Measurements from ENCODE around the gene SDR42E1.

Gene SDR42E1

DNA sequence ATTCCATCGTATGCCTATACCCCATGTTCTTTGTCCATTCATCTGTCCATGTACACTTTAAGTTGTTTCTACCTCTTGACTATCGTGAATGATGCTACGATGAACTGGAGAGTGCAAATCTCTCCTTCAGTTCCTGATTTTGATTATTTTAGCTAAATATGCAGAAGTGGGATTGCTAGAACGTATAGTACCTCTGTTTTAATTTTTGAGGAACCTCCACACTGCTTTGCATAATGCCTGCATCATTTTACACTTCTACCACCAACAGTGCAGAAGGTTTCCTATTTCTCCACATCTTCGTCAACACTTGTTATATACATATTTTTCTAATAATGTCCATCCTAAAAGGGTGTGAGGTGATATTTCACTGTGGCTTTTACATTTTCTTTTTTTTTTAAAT, 43.9 kb downstream of the SDR42E1 start:
- no peak for TF ChIP-seq POLR2A (IDR thresholded peaks at IDR 0.05; ENCODE audit: low read depth, low read length)
- FAIRE-seq (no peak), DNase-seq (ENCODE audit: insufficient read length, low spot score) (no peak)

- TF ChIP-seq POLR2A (IDR thresholded peaks at IDR 0.05; ENCODE audit: low read depth, low read length): no peak
- no peak for FAIRE-seq
- DNase-seq (ENCODE audit: insufficient read length, low spot score): no peak
Observed at GRCh38 chr16:81964808-81965207, 46.5 kb downstream of the SDR42E1 start.

GRCh38 chr16:81956213-81956948, 54.9 kb downstream of the SDR42E1 start:
- DNase-seq (ENCODE audit: insufficient read length, low spot score) (no peak), FAIRE-seq (no peak)
- TF ChIP-seq POLR2A (IDR thresholded peaks at IDR 0.05; ENCODE audit: low read depth, low read length): no peak

DNA sequence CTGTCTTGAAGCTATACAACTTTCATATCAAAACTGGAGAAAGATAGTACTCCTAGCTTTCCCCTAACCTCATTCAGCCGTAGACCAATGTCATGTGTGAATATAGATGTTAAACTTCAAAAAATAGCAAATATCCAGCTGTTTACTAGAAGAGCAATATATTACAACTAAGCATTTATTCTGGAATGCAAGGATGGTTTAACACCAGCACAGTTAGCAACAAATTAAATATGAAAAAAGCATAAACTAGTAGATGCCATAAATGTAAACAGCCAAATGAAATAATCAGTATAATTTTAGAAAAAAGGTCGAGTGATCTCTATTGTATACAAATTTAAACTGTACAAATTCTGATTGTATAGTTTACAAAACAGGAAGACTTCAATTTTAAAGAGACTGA, 59.7 kb downstream of the SDR42E1 start:
- FAIRE-seq: no peak
- DNase-seq (ENCODE audit: insufficient read length, low spot score): no peak
- no peak for TF ChIP-seq POLR2A (IDR thresholded peaks at IDR 0.05; ENCODE audit: low read depth, low read length)

GRCh38 chr16:81946206-81946605, 65.1 kb downstream of the SDR42E1 start:
- FAIRE-seq: no peak
- no peak for TF ChIP-seq POLR2A (IDR thresholded peaks at IDR 0.05; ENCODE audit: low read depth, low read length)
- no peak for DNase-seq (ENCODE audit: insufficient read length, low spot score)

DNA sequence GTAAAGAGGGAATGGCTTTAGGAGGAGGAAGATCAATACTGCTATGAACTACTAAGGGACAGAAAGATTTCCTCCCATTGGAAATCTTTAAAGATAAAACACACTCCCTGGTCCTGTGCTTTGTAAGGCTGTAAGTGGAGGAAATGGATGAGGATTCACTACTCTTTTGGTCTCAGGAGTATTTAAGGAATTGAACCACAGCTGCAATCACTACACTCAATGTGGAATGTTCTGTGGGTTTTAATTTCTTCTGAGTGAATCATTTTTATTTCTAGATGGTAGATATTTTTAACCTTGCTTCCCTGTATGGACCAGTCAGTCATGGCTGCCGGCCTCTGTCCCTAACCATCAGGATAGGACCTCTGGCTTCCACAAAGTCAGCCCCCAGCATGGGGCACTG, 65.6 kb downstream of the SDR42E1 start:
- no peak for FAIRE-seq
- no peak for TF ChIP-seq POLR2A (IDR thresholded peaks at IDR 0.05; ENCODE audit: low read depth, low read length)
- DNase-seq (ENCODE audit: insufficient read length, low spot score): no peak

DNA sequence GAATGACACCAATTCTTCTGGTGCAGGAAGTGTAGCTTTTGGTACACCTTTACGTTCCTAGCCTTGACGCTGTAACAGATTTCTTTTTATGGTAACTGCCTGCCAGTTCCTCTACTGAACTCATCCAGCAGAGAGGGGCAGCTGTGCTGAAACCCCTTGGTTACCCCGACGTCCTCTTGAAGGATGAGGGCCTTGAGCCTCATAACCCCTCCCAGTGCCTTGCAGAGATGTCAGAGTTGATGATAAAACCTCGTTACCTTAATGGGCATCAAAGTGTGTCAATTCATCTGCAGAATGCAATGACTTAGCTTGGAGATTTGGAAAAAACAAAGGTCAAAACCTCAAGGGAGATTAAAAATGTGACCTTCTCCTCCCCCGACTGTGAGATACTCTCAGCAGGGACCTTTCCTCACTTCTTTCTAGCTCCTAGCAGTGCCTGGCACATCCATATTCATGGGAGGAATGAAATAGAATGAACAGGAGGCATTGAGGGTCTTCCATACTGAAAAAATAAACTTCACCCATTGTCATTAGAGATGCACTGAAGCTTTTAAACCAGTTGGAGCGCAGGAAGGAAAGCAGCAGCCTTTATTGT, 69.2 kb downstream of the SDR42E1 start:
- DNase-seq (ENCODE audit: insufficient read length, low spot score) (no peak), FAIRE-seq (no peak)
- TF ChIP-seq POLR2A (IDR thresholded peaks at IDR 0.05; ENCODE audit: low read depth, low read length): no peak

DNA sequence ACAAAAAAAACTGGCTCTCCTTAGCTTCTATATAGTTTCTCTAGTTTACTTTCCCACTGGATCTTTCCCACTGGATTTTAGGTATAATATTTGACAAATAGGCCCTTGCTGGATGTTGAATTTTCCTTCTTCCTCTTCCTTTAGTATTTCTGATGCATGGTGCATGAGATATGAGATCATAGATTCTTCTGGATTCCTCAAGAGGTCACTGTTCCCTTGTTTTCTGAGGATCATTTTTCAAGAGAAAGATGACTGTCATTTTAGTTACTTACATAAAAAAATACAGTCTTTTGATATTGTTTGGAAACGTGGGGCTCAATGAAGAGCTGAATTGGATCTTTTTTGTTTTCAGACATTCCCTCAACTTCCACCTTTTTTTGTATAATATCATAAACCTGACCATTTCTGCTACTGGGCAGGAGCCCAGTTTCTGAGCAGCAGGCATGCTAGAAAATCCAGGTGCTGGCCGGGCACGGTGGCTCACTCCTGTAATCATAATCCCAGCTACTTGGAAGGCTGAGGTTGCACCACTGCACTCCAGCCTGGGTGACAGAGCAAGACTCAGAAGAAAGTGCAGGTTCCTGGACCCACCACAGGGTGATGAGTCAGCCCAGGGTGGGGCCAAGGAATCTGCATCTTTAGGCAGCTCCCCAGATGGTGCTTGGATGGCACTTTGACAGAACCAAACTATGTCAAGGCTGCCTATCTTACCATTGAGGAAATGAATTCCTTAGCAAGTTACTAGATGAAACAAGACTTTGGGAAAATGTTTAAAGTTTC, 70.3 kb downstream of the SDR42E1 start:
- FAIRE-seq (no peak), DNase-seq (ENCODE audit: insufficient read length, low spot score) (peak; percentile 41)

GRCh38 chr16:81939164-81940056, 71.9 kb downstream of the SDR42E1 start:
- DNase-seq (ENCODE audit: insufficient read length, low spot score) (no peak), FAIRE-seq (no peak)

More for the DNA sequence above, 70.3 kb downstream of the SDR42E1 start:
- no peak for TF ChIP-seq POLR2A (IDR thresholded peaks at IDR 0.05; ENCODE audit: low read depth, low read length)

More at GRCh38 chr16:81939164-81940056, 71.9 kb downstream of the SDR42E1 start:
- no peak for TF ChIP-seq POLR2A (IDR thresholded peaks at IDR 0.05; ENCODE audit: low read depth, low read length)
